MM.1S (cell line): Measurements from ENCODE around the gene SAXO1.

Source experiments
- DNase-seq: peaks from one replicate; pipeline ENCODE4 v3.0.0-alpha.2; 2015
- H2AFZ ChIP-seq: fragments of 300-600 bp; sonication (generic); 2 replicates; pipeline ENCODE4 v1.6.0; 2016; ENCODE audit warnings: antibody characterized with exemption, low read length
- H3F3A ChIP-seq: fragments of 300-600 bp; sonication (generic); 2 replicates; pipeline ENCODE4 v1.6.1; 2016; ENCODE audit warnings: mild to moderate bottlenecking, antibody characterized with exemption, low read length, moderate library complexity, mixed read lengths; ENCODE audit not compliant: insufficient read depth
- H3K27ac ChIP-seq: fragments of 300-600 bp; sonication (generic); 2 replicates; pipeline ENCODE4 v1.5.1; 2016; ENCODE audit warnings: mild to moderate bottlenecking, low read length
- H3K27me3 ChIP-seq: fragments of 300-600 bp; sonication (generic); replicated peaks from 2 replicates; pipeline ENCODE4 v1.6.0; 2016; ENCODE audit warnings: low read length; ENCODE audit not compliant: insufficient read depth
- H3K36me3 ChIP-seq: fragments of 300-600 bp; sonication (generic); replicated peaks from 2 replicates; pipeline ENCODE4 v1.6.1; 2016; ENCODE audit warnings: mild to moderate bottlenecking, low read length, mixed read lengths; ENCODE audit not compliant: insufficient read depth
- H3K4me1 ChIP-seq: fragments of 300-600 bp; sonication (generic); 2 replicates; pipeline ENCODE4 v1.6.1; 2016; ENCODE audit warnings: low read length, mixed read lengths
- H3K4me2 ChIP-seq: fragments of 300-600 bp; sonication (generic); 2 replicates; pipeline ENCODE4 v1.6.0; 2016; ENCODE audit warnings: low read depth, low read length
- H3K4me3 ChIP-seq: fragments of 300-600 bp; sonication (generic); 2 replicates; pipeline ENCODE4 v1.5.1; 2016; ENCODE audit warnings: low read length, mixed read lengths
- H3K79me2 ChIP-seq: fragments of 300-600 bp; sonication (generic); 2 replicates; pipeline ENCODE4 v1.6.1; 2016; ENCODE audit warnings: mixed run types, low read length, mixed read lengths
- H3K9ac ChIP-seq: fragments of 300-600 bp; sonication (generic); 2 replicates; pipeline ENCODE4 v1.6.1; 2016; ENCODE audit warnings: low read length, mixed read lengths
- H3K9me2 ChIP-seq: fragments of 300-600 bp; sonication (generic); replicated peaks from 2 replicates; pipeline ENCODE4 v1.6.1; 2016; ENCODE audit warnings: mild to moderate bottlenecking, low read length, mixed read lengths; ENCODE audit not compliant: insufficient read depth
- H3K9me3 ChIP-seq: fragments of 300-600 bp; sonication (generic); replicated peaks from 2 replicates; pipeline ENCODE4 v1.6.1; 2016; ENCODE audit warnings: mild to moderate bottlenecking, low read length, mixed read lengths; ENCODE audit not compliant: insufficient read depth
- H4K20me1 ChIP-seq: fragments of 300-600 bp; sonication (generic); 2 replicates; pipeline ENCODE4 v1.6.1; 2016; ENCODE audit warnings: mild to moderate bottlenecking, low read length, moderate library complexity, mixed read lengths; ENCODE audit not compliant: insufficient read depth
- CTCF ChIP-seq: fragments of 300-600 bp; sonication (generic); IDR thresholded peaks from 2 replicates; pipeline ENCODE4 v1.5.1; 2016; ENCODE audit warnings: antibody characterized with exemption, low read length, mixed read lengths
- EZH2 ChIP-seq: fragments of 300-600 bp; sonication (generic); optimal IDR thresholded peaks from 2 replicates; pipeline ENCODE3; 2017; ENCODE audit warnings: low read depth, mild to moderate bottlenecking, antibody characterized with exemption, low read length, mixed read lengths
- EZH2phosphoT487 ChIP-seq: fragments of 300-600 bp; sonication (generic); IDR thresholded peaks from 2 replicates; pipeline ENCODE4 v1.6.1; 2018; ENCODE audit warnings: antibody characterized with exemption, low read length

Gene SAXO1

GRCh38 chr9:18942801-18943200, 90.2 kb downstream of the SAXO1 start:
- no peaks in the 10 kb centered on the region for H3F3A ChIP-seq
- H3K27me3 ChIP-seq = no peaks in the 10 kb centered on the region
- TF ChIP-seq EZH2 = no peak
- no peak for TF ChIP-seq CTCF
- TF ChIP-seq EZH2phosphoT487 = no peak
- H3K9me2 ChIP-seq = no peaks in the 10 kb centered on the region
- no peak overlapping the region for H3K9ac ChIP-seq
- no peaks in the 10 kb centered on the region for H3K36me3 ChIP-seq
- no peaks in the 10 kb centered on the region for H3K79me2 ChIP-seq
- no peaks in the 10 kb centered on the region for H3K4me1 ChIP-seq
- no peaks in the 10 kb centered on the region for H3K9me3 ChIP-seq
- no peaks in the 10 kb centered on the region for H4K20me1 ChIP-seq
- no peak for DNase-seq
- no peak overlapping the region for H2AFZ ChIP-seq
- H3K4me2 ChIP-seq = no peak overlapping the region
- no peak overlapping the region for H3K27ac ChIP-seq
- H3K4me3 ChIP-seq = no peak overlapping the region

- H3K4me3 ChIP-seq = no peak overlapping the region
These were observed 91.8 kb downstream of the SAXO1 start for GRCh38 chr9:18941060-18941740.

GRCh38 chr9:18939943-18940342, 93.1 kb downstream of the SAXO1 start:
- Histone ChIP-seq H3K9me3 (no peaks in the 10 kb centered on the region), H3K27ac (no peak overlapping the region), H3K4me1 (no peaks in the 10 kb centered on the region), H2AFZ (no peak overlapping the region), H3K4me3 (no peak overlapping the region), H3K27me3 (no peaks in the 10 kb centered on the region), H3K9me2 (no peaks in the 10 kb centered on the region), H3K4me2 (no peak overlapping the region), H3K9ac (no peak overlapping the region), H3K36me3 (no peaks in the 10 kb centered on the region), H3K79me2 (no peaks in the 10 kb centered on the region), H3F3A (no peaks in the 10 kb centered on the region), H4K20me1 (no peaks in the 10 kb centered on the region)
- TF ChIP-seq CTCF (no peak), EZH2 (no peak), EZH2phosphoT487 (no peak)
- no peak for DNase-seq

More at GRCh38 chr9:18941060-18941740, 91.8 kb downstream of the SAXO1 start:
- Histone ChIP-seq H2AFZ (no peak overlapping the region), H3K9me2 (no peaks in the 10 kb centered on the region), H3K4me2 (no peak overlapping the region), H3K27ac (no peak overlapping the region), H3K4me1 (no peaks in the 10 kb centered on the region), H4K20me1 (no peaks in the 10 kb centered on the region), H3F3A (no peaks in the 10 kb centered on the region), H3K9me3 (no peaks in the 10 kb centered on the region), H3K36me3 (no peaks in the 10 kb centered on the region), H3K27me3 (no peaks in the 10 kb centered on the region), H3K9ac (no peak overlapping the region), H3K79me2 (no peaks in the 10 kb centered on the region)
- DNase-seq = no peak
- TF ChIP-seq EZH2phosphoT487 (no peak), EZH2 (no peak), CTCF (no peak)
